ENCODE measurements around the gene EAPP. TPM values are rescaled to one million over a fixed set of nuclear protein-coding genes. Genes with fewer than 3 reads are reported as not detected.
A peak's percentile ranks its signal among the peaks of the same experiment; 100 is the strongest.

EAPP gene
- total and polyA plus RNA-seq, 2 of the 13 experiments (the other 11 are each of a cell fraction or from before 2014, with no cell fraction given) = 68.7 to 110 TPM

DNA sequence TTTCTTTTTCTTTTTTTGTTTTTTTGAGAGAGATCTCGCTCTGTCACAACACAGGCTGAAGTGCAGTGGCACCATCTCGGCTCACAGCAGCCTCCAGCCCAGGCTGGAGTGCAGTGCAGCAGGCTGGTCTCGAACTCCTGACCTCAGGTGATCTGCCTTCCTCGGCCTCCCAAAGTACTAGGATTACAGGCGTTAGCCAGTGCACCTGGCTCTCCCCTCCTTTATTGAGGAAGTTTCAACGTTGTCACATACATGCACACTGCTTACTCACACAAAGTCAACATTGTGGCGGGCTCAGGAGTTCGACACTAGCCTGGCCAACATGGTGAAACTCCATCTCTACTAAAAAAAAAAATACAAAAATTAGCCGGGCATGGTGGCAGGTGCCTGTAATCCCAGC lies 32.0 kb downstream of the EAPP start (continued):
- peak; percentile 20; the same call in 1 of the 2 replicates for TF ChIP-seq ZKSCAN1 (IDR thresholded peaks at IDR 0.05; ENCODE audit: low read length)
- peak; percentile 34 for TF ChIP-seq PRPF4 (IDR thresholded peaks at IDR 0.05; ENCODE audit: low read depth, low read length, poor library complexity, severe bottlenecking)
- TF ChIP-seq, protein P1, sequence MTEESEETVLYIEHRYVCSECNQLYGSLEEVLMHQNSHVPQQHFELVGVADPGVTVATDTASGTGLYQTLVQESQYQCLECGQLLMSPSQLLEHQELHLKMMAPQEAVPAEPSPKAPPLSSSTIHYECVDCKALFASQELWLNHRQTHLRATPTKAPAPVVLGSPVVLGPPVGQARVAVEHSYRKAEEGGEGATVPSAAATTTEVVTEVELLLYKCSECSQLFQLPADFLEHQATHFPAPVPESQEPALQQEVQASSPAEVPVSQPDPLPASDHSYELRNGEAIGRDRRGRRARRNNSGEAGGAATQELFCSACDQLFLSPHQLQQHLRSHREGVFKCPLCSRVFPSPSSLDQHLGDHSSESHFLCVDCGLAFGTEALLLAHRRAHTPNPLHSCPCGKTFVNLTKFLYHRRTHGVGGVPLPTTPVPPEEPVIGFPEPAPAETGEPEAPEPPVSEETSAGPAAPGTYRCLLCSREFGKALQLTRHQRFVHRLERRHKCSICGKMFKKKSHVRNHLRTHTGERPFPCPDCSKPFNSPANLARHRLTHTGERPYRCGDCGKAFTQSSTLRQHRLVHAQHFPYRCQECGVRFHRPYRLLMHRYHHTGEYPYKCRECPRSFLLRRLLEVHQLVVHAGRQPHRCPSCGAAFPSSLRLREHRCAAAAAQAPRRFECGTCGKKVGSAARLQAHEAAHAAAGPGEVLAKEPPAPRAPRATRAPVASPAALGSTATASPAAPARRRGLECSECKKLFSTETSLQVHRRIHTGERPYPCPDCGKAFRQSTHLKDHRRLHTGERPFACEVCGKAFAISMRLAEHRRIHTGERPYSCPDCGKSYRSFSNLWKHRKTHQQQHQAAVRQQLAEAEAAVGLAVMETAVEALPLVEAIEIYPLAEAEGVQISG (CRISPR knock-in tag; IDR thresholded peaks at IDR 0.05) = peak; percentile 25; the same call in 1 of the 2 replicates
- no peak; the same call in 1 of the 2 replicates for TF ChIP-seq SALL1 (CRISPR knock-in tag; IDR thresholded peaks at IDR 0.05)
- TF ChIP-seq TCF7 (IDR thresholded peaks at IDR 0.05; ENCODE audit: low read depth) = peak; percentile 22; the same call in 1 of the 2 replicates
- TF ChIP-seq NCOR1 (IDR thresholded peaks at IDR 0.05; ENCODE audit: borderline replicate concordance, low read length) = 0 out of 2 replicates have a peak, but pooled peaks have one; percentile 18
- no peak for TF ChIP-seq ZNF232 (CRISPR knock-in tag; IDR thresholded peaks at IDR 0.05; ENCODE audit: borderline replicate concordance)
- TF ChIP-seq, protein P2, sequence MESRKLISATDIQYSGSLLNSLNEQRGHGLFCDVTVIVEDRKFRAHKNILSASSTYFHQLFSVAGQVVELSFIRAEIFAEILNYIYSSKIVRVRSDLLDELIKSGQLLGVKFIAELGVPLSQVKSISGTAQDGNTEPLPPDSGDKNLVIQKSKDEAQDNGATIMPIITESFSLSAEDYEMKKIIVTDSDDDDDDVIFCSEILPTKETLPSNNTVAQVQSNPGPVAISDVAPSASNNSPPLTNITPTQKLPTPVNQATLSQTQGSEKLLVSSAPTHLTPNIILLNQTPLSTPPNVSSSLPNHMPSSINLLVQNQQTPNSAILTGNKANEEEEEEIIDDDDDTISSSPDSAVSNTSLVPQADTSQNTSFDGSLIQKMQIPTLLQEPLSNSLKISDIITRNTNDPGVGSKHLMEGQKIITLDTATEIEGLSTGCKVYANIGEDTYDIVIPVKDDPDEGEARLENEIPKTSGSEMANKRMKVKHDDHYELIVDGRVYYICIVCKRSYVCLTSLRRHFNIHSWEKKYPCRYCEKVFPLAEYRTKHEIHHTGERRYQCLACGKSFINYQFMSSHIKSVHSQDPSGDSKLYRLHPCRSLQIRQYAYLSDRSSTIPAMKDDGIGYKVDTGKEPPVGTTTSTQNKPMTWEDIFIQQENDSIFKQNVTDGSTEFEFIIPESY (CRISPR knock-in tag; IDR thresholded peaks at IDR 0.05) = peak; percentile 25; the same call in 1 of the 2 replicates
- no peak for TF ChIP-seq ZNF781 (CRISPR knock-in tag; IDR thresholded peaks at IDR 0.05; ENCODE audit: borderline replicate concordance, not compliant biosample characterization)
- no peak for TF ChIP-seq ZNF274 (CRISPR knock-in tag; IDR thresholded peaks at IDR 0.05)
- no peak for TF ChIP-seq NFATC3 (CRISPR knock-in tag; IDR thresholded peaks at IDR 0.05)
- TF ChIP-seq, protein P3, sequence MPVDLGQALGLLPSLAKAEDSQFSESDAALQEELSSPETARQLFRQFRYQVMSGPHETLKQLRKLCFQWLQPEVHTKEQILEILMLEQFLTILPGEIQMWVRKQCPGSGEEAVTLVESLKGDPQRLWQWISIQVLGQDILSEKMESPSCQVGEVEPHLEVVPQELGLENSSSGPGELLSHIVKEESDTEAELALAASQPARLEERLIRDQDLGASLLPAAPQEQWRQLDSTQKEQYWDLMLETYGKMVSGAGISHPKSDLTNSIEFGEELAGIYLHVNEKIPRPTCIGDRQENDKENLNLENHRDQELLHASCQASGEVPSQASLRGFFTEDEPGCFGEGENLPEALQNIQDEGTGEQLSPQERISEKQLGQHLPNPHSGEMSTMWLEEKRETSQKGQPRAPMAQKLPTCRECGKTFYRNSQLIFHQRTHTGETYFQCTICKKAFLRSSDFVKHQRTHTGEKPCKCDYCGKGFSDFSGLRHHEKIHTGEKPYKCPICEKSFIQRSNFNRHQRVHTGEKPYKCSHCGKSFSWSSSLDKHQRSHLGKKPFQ (CRISPR knock-in tag; IDR thresholded peaks at IDR 0.05; ENCODE audit: insufficient replicate concordance) = no peak
- TF ChIP-seq, protein P4, sequence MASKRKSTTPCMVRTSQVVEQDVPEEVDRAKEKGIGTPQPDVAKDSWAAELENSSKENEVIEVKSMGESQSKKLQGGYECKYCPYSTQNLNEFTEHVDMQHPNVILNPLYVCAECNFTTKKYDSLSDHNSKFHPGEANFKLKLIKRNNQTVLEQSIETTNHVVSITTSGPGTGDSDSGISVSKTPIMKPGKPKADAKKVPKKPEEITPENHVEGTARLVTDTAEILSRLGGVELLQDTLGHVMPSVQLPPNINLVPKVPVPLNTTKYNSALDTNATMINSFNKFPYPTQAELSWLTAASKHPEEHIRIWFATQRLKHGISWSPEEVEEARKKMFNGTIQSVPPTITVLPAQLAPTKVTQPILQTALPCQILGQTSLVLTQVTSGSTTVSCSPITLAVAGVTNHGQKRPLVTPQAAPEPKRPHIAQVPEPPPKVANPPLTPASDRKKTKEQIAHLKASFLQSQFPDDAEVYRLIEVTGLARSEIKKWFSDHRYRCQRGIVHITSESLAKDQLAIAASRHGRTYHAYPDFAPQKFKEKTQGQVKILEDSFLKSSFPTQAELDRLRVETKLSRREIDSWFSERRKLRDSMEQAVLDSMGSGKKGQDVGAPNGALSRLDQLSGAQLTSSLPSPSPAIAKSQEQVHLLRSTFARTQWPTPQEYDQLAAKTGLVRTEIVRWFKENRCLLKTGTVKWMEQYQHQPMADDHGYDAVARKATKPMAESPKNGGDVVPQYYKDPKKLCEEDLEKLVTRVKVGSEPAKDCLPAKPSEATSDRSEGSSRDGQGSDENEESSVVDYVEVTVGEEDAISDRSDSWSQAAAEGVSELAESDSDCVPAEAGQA (IDR thresholded peaks at IDR 0.05; ENCODE audit: low read depth) = 0 out of 2 replicates have a peak, but pooled peaks have one; percentile 33
- TF ChIP-seq, protein P4 (CRISPR knock-in tag; IDR thresholded peaks at IDR 0.05; ENCODE audit: borderline replicate concordance) = no peak
- TF ChIP-seq FOXP1 (IDR thresholded peaks at IDR 0.05) = no peak
- no peak for TF ChIP-seq FOXP1 (CRISPR knock-in tag; IDR thresholded peaks at IDR 0.05)
- peak; percentile 38; the same call in 1 of the 2 replicates for TF ChIP-seq HDAC2 (CRISPR knock-in tag; IDR thresholded peaks at IDR 0.05)
- peak; percentile 65; the same call in 1 of the 2 replicates for TF ChIP-seq ZNF644 (CRISPR knock-in tag; IDR thresholded peaks at IDR 0.05; ENCODE audit: low read depth)
- no peak for TF ChIP-seq ZNF788 (CRISPR knock-in tag; IDR thresholded peaks at IDR 0.05; ENCODE audit: borderline replicate concordance)
